GM12892 (cell line): ENCODE measurements around the gene BAAT.

Source experiments
- POLR2A ChIP-seq: IDR thresholded peaks from 2 replicates; pipeline ENCODE4 v1.6.1; 2011; ENCODE audit warnings: low read depth, low read length, control low read depth
- POLR2AphosphoS5 ChIP-seq: IDR thresholded peaks from 2 replicates; pipeline ENCODE4 v1.6.1; 2011; ENCODE audit warnings: low read depth, low read length, control low read depth
- TAF1 ChIP-seq: IDR thresholded peaks from 2 replicates; pipeline ENCODE4 v1.6.1; 2011; ENCODE audit warnings: low read depth, mild to moderate bottlenecking, control low read depth, low read length, borderline replicate concordance

- TF ChIP-seq POLR2AphosphoS5 (no peak), POLR2A (no peak), TAF1 (no peak)
Observed at GRCh38 chr9:101408374-101409078, 23.7 kb upstream of the BAAT start.
